22Rv1 (cell line): ENCODE data around the gene NGB.

ENCODE experiments used
- H3K27ac ChIP-seq: fragments of 450-650 bp; 2 replicates; pipeline ENCODE4 v1.5.1; 2017
- ZFX ChIP-seq: fragments of 450-650 bp; IDR thresholded peaks from 2 replicates; pipeline ENCODE4 v1.6.1; 2017; ENCODE audit warnings: antibody characterized with exemption, borderline replicate concordance
- TF ChIP-seq, protein P1 (sequence below): fragments of 450-650 bp; IDR thresholded peaks from 2 replicates; pipeline ENCODE4 v1.5.1; 2017; ENCODE audit warnings: mild to moderate bottlenecking

NGB gene

GRCh38 chr14:77306851-77307496, 36.0 kb upstream of the NGB start:
- no peak for TF ChIP-seq ZFX
- TF ChIP-seq, protein P1, sequence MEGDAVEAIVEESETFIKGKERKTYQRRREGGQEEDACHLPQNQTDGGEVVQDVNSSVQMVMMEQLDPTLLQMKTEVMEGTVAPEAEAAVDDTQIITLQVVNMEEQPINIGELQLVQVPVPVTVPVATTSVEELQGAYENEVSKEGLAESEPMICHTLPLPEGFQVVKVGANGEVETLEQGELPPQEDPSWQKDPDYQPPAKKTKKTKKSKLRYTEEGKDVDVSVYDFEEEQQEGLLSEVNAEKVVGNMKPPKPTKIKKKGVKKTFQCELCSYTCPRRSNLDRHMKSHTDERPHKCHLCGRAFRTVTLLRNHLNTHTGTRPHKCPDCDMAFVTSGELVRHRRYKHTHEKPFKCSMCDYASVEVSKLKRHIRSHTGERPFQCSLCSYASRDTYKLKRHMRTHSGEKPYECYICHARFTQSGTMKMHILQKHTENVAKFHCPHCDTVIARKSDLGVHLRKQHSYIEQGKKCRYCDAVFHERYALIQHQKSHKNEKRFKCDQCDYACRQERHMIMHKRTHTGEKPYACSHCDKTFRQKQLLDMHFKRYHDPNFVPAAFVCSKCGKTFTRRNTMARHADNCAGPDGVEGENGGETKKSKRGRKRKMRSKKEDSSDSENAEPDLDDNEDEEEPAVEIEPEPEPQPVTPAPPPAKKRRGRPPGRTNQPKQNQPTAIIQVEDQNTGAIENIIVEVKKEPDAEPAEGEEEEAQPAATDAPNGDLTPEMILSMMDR = no peak
- H3K27ac ChIP-seq = no peak overlapping the region

DNA sequence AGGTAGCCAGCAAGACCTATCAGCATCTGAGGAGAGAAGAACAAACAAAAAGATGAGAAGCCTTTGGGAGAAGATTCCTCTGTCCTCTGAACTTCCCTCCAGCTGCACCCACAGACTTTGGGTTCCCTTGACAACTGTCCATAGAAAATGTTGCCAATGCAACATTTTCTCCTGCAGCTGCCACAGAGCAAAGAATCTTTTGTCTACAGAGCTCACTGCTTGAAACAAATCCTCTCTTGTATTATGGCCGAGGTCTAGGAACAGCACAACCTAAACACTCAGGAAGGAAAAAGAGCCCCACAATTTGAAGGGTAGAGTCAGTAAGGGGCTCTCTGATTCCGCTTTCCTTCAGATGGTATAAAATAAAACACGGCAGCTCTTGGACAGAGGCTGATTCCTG, 35.4 kb upstream of the NGB start:
- no peak for TF ChIP-seq ZFX
- TF ChIP-seq, protein P1 = no peak
- no peak overlapping the region for H3K27ac ChIP-seq

GRCh38 chr14:77305696-77306095, 34.7 kb upstream of the NGB start:
- H3K27ac ChIP-seq = no peak overlapping the region
- TF ChIP-seq, protein P1 = no peak
- TF ChIP-seq ZFX = no peak

GRCh38 chr14:77303417-77304156, 32.6 kb upstream of the NGB start:
- peak overlapping the region; percentile 44 for H3K27ac ChIP-seq
- no peak for TF ChIP-seq ZFX
- TF ChIP-seq, protein P1 = no peak

- TF ChIP-seq, protein P1 = no peak
- no peak for TF ChIP-seq ZFX
- peak overlapping the region; percentile 44 for H3K27ac ChIP-seq
Measured at GRCh38 chr14:77302926-77303325, 31.9 kb upstream of the NGB start.

- no peak overlapping the region for H3K27ac ChIP-seq
- no peak for TF ChIP-seq ZFX
- TF ChIP-seq, protein P1 = peak; percentile 81
Measured at GRCh38 chr14:77301103-77301502, 30.1 kb upstream of the NGB start.

DNA sequence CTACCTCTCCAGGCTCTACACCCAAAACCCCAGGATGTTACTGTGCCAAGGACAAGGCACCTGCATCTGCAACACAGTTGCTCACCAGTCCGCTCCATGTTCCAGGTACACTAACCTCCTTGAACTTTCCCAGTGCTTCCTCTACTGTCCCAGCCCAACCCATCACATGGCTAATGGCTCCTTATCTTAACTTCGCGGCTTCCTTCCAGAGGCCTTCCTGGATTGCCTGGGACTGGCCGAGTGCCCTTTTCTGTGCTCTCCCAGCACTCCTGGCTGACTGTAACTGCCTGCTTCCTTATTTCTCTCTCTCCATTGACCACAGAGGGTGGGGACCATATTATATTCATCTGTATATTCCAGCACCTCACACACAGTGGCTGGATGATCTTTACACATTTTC, 28.8 kb upstream of the NGB start:
- TF ChIP-seq, protein P1 = no peak
- TF ChIP-seq ZFX = no peak
- no peak overlapping the region for H3K27ac ChIP-seq
